Caco-2 (cell line): Measurements from ENCODE around the gene CAPZB. TPM values are rescaled to one million over a fixed set of nuclear protein-coding genes. Genes with fewer than 3 reads are reported as not detected.

Source experiments
- BruUV-seq: library from RNA; stranded (reverse); fragments of 400-500 nt; replicated peaks from 2 replicates; lab custom pipeline; 2021; lab: Mats Ljungman, UMichigan
- CTCF ChIA-PET: fragments of 300-600 bp; sonication (Branson Sonifier 250); formaldehyde crosslinking; loops from one replicate; lab custom pipeline; 2022; ENCODE audit warnings: antibody characterized with exemption; lab: Charles Lee
- POLR2A ChIA-PET: fragments of 300-600 bp; sonication (Branson Sonifier 250); formaldehyde crosslinking; loops from one replicate; lab custom pipeline; 2022; ENCODE audit warnings: antibody characterized with exemption; lab: Charles Lee
- DNase-seq, 2 experiments: peaks; one replicate each; pipeline versions ENCODE4 v3.0.0 to v3.0.0-alpha.2; 2020 to 2022
- H3K27me3 ChIP-seq: replicated peaks from 2 replicates; pipeline ENCODE4 v1.6.0; 2011; ENCODE audit warnings: low read length; ENCODE audit not compliant: control insufficient read depth, insufficient read depth
- H3K36me3 ChIP-seq: 2 replicates; pipeline ENCODE4 v1.5.1; 2011; ENCODE audit warnings: low read length; ENCODE audit not compliant: control insufficient read depth, insufficient read depth
- H3K4me1 ChIP-seq: fragments of 250-450 bp; sonication (Bioruptor Pico); 2 replicates; pipeline ENCODE4 v1.5.1; 2020; ENCODE audit warnings: mild to moderate bottlenecking
- H3K4me3 ChIP-seq: 2 replicates; pipeline ENCODE4 v1.5.1; 2011; ENCODE audit warnings: low read depth, mild to moderate bottlenecking, control low read depth, low read length
- H3K9me3 ChIP-seq: fragments of 250-450 bp; sonication (Bioruptor Pico); 2 replicates; pipeline ENCODE4 v1.5.1; 2020; ENCODE audit warnings: mild to moderate bottlenecking, moderate library complexity
- H3K27ac Mint-ChIP-seq: one replicate; pipeline ENCODE4 v1.8.0; 2022; ENCODE audit warnings: mixed read lengths; ENCODE audit not compliant: unreplicated experiment
- H3K27me3 Mint-ChIP-seq: one replicate; pipeline ENCODE4 v1.8.0; 2022; ENCODE audit warnings: mixed read lengths; ENCODE audit not compliant: insufficient read depth, unreplicated experiment
- H3K36me3 Mint-ChIP-seq: one replicate; pipeline ENCODE4 v1.8.0; 2022; ENCODE audit warnings: mild to moderate bottlenecking, mixed read lengths; ENCODE audit not compliant: insufficient read depth, unreplicated experiment
- H3K4me1 Mint-ChIP-seq: one replicate; pipeline ENCODE4 v1.8.0; 2022; ENCODE audit warnings: low read depth, mixed read lengths; ENCODE audit not compliant: unreplicated experiment
- H3K4me3 Mint-ChIP-seq: one replicate; pipeline ENCODE4 v1.8.0; 2022; ENCODE audit warnings: mild to moderate bottlenecking, moderate library complexity, mixed read lengths; ENCODE audit not compliant: unreplicated experiment
- H3K9me3 Mint-ChIP-seq: one replicate; pipeline ENCODE4 v1.8.0; 2022; ENCODE audit warnings: mixed read lengths; ENCODE audit not compliant: unreplicated experiment
- intact Hi-C: fragments of 100-400 bp; cut with micrococcal nuclease; formaldehyde crosslinking; loops from one replicate; pipeline ENCODE4 v1.10.0; 2022; ENCODE audit not compliant: unreplicated experiment
- total RNA-seq: library from RNA; stranded (reverse); gene quantifications from 2 replicates; pipeline ENCODE4 v1.2.3, GENCODE V29; 2022
- TF ChIP-seq, protein P1 (sequence below), 2 experiments: fragments of 200-600 bp in 1 of 2; IDR thresholded peaks; 1 replicate in 1 of 2; 2 replicates in 1 of 2; pipeline versions ENCODE4 v1.5.1 to v1.8.0; 2011 to 2022; ENCODE audit warnings: antibody characterized with exemption in 1 of 2, control low read depth in 1 of 2, inconsistent platforms in 1 of 2, low read depth in 1 of 2, low read length in 1 of 2, mild to moderate bottlenecking in 1 of 2, moderate library complexity in 1 of 2; ENCODE audit not compliant: insufficient read depth in 1 of 2, severe bottlenecking in 1 of 2, unreplicated experiment in 1 of 2

Gene CAPZB
- total RNA-seq, 1 experiment from 2014 or later, result 205 TPM

DNA sequence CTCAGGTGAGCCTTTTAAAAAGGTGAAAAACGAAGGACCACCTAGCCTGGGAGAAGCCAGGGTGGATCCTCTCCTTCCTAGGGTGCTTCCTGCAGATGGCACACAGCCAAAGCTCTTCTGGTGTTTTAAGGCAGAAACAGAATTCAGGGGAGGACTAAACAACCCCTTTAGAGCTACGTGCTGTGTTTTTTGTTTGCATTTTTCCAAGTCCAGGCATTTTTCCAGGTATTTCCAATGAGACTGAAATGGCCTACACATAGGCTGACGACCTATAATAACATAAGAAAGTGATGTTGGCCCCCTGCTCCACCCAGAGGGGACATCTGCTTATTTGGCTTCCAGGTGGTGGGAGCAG lies 83.8 kb downstream of the CAPZB start:
- no peaks in the 10 kb centered on the region; the same call in 1 of the 2 replicates for H3K36me3 ChIP-seq
- H3K27me3 Mint-ChIP-seq, result no peaks in the 10 kb centered on the region
- H3K27ac Mint-ChIP-seq, result no peak overlapping the region
- intact Hi-C loops, result no loop called here
- H3K4me1 Mint-ChIP-seq, result peaks cover 6% of the 10 kb centered on the region
- H3K4me3 ChIP-seq, result no peak overlapping the region
- TF ChIP-seq, protein P1, sequence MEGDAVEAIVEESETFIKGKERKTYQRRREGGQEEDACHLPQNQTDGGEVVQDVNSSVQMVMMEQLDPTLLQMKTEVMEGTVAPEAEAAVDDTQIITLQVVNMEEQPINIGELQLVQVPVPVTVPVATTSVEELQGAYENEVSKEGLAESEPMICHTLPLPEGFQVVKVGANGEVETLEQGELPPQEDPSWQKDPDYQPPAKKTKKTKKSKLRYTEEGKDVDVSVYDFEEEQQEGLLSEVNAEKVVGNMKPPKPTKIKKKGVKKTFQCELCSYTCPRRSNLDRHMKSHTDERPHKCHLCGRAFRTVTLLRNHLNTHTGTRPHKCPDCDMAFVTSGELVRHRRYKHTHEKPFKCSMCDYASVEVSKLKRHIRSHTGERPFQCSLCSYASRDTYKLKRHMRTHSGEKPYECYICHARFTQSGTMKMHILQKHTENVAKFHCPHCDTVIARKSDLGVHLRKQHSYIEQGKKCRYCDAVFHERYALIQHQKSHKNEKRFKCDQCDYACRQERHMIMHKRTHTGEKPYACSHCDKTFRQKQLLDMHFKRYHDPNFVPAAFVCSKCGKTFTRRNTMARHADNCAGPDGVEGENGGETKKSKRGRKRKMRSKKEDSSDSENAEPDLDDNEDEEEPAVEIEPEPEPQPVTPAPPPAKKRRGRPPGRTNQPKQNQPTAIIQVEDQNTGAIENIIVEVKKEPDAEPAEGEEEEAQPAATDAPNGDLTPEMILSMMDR (IDR thresholded peaks at IDR 0.05; ENCODE audit: insufficient read depth in 1 of 2, low read depth in 1 of 2, low read length in 1 of 2, severe bottlenecking in 1 of 2, unreplicated experiment in 1 of 2), result no peak
- BruUV-seq, result no TSS peak
- no peaks in the 10 kb centered on the region for H3K9me3 Mint-ChIP-seq
- H3K27me3 ChIP-seq, result no peaks in the 10 kb centered on the region
- H3K9me3 ChIP-seq, result no peaks in the 10 kb centered on the region
- no peaks in the 10 kb centered on the region for H3K4me1 ChIP-seq
- peaks cover 59% of the 10 kb centered on the region for H3K36me3 Mint-ChIP-seq
- no peak overlapping the region for H3K4me3 Mint-ChIP-seq
- ChIA-PET POLR2A (no interaction called here), CTCF (interaction anchor here (1.0 to 1.4 kb wide), 2 partner anchors 70 to 253 kb away, joined by 3 to 5 read pairs; no protein-coding TSS in a partner anchor)
- no peak for DNase-seq

DNA sequence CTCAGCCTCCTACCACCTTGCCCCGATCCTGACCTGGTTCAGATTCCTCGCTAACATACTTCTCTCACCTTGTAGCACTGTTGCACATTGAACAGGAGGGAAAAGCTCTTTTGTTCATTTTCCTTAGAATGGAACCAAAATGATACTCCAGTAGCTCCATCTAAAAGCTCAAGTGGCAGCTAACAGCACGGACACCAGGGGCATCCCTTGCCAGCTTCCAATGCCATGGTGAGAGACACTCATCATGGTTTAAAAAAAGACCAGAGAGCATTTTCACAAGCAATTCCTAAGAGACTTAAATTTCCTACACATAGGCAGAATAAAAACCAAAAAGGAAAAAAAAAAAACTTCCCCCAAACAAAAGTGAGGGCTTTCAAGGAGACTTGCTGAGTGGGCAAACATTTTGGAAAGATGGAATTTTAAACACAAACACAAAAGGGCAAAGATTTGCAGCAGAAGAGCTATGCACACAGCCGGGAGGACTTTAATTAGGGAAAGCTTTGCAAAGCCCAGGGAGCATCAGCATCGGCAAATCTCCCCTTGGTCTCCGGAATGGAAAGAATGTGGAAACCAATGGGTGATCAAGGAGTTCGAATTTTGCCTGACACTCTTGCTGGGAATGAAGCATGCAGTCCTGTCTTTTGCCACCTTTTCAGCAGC lies 84.3 kb downstream of the CAPZB start:
- Mint-ChIP-seq H3K9me3 (no peaks in the 10 kb centered on the region), H3K4me3 (no peak overlapping the region), H3K4me1 (peaks cover 6% of the 10 kb centered on the region), H3K27ac (no peak overlapping the region), H3K27me3 (no peaks in the 10 kb centered on the region), H3K36me3 (peaks cover 59% of the 10 kb centered on the region)
- POLR2A ChIA-PET, result no interaction called here
- TF ChIP-seq, protein P1 (IDR thresholded peaks at IDR 0.05; ENCODE audit: insufficient read depth in 1 of 2, low read depth in 1 of 2, low read length in 1 of 2, severe bottlenecking in 1 of 2, unreplicated experiment in 1 of 2), result no peak
- Histone ChIP-seq H3K36me3 (no peaks in the 10 kb centered on the region; the same call in 1 of the 2 replicates), H3K4me3 (no peak overlapping the region), H3K27me3 (no peaks in the 10 kb centered on the region), H3K9me3 (no peaks in the 10 kb centered on the region), H3K4me1 (no peaks in the 10 kb centered on the region)
- no TSS peak for BruUV-seq
- intact Hi-C loops, result no loop called here
- DNase-seq, result no peak
- CTCF ChIA-PET, result interaction anchor here (1.0 to 1.4 kb wide), 2 partner anchors 71 to 253 kb away, joined by 3 to 5 read pairs; no protein-coding TSS in a partner anchor

DNA sequence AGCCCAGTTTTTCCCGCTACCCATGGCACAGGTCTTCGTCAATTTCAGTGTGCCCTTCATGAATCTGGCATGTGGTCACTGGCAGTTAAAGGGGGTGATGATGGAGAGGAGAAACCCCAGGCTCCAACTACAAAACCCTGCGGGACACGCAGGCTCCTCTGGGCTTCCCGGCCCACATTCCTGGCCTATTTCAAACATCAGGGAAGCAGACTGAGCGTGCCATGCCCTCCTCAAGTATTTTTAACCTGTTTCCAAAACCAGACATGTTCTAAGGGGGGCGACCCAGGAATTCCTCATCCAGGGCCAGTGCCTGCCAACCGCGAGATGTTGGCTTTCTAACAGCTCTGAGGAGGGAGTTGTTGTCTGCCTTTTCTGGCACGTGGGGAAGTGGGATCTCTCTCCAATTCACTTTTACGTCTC lies 85.1 kb downstream of the CAPZB start:
- Histone ChIP-seq H3K27me3 (no peaks in the 10 kb centered on the region), H3K36me3 (no peaks in the 10 kb centered on the region; the same call in none of the 2 replicates), H3K9me3 (no peaks in the 10 kb centered on the region), H3K4me3 (no peak overlapping the region), H3K4me1 (no peaks in the 10 kb centered on the region)
- peaks cover 51% of the 10 kb centered on the region for H3K36me3 Mint-ChIP-seq
- CTCF ChIA-PET, result interaction anchor here (1.4 kb wide), 1 partner anchor 254 kb away, joined by 5 read pairs; no protein-coding TSS in a partner anchor
- POLR2A ChIA-PET, result no interaction called here
- intact Hi-C loops, result no loop called here
- no peak overlapping the region for H3K4me3 Mint-ChIP-seq
- peaks cover 6% of the 10 kb centered on the region for H3K4me1 Mint-ChIP-seq
- H3K27ac Mint-ChIP-seq, result no peak overlapping the region
- TF ChIP-seq, protein P1 (IDR thresholded peaks at IDR 0.05; ENCODE audit: insufficient read depth in 1 of 2, low read depth in 1 of 2, low read length in 1 of 2, severe bottlenecking in 1 of 2, unreplicated experiment in 1 of 2), result no peak
- H3K27me3 Mint-ChIP-seq, result no peaks in the 10 kb centered on the region
- DNase-seq, result no peak
- H3K9me3 Mint-ChIP-seq, result no peaks in the 10 kb centered on the region
- no TSS peak for BruUV-seq
